Ishikawa (cell line): ENCODE results near the gene RHOV.

Experiments
- CEBPB ChIP-seq: IDR thresholded peaks from 2 replicates; pipeline ENCODE4 v1.6.1; 2012
- EP300 ChIP-seq: IDR thresholded peaks from 2 replicates; pipeline ENCODE4 v1.6.1; 2012; ENCODE audit warnings: borderline replicate concordance
- FOXM1 ChIP-seq: IDR thresholded peaks from 2 replicates; pipeline ENCODE4 v1.6.1; 2012; ENCODE audit warnings: low read depth, borderline replicate concordance
- NFIC ChIP-seq: IDR thresholded peaks from 2 replicates; pipeline ENCODE4 v1.6.1; 2012
- REST ChIP-seq: IDR thresholded peaks from 2 replicates; pipeline ENCODE4 v1.6.1; 2012; ENCODE audit warnings: low read depth, mild to moderate bottlenecking
- TEAD4 ChIP-seq: IDR thresholded peaks from 2 replicates; pipeline ENCODE4 v1.6.1; 2012

DNA sequence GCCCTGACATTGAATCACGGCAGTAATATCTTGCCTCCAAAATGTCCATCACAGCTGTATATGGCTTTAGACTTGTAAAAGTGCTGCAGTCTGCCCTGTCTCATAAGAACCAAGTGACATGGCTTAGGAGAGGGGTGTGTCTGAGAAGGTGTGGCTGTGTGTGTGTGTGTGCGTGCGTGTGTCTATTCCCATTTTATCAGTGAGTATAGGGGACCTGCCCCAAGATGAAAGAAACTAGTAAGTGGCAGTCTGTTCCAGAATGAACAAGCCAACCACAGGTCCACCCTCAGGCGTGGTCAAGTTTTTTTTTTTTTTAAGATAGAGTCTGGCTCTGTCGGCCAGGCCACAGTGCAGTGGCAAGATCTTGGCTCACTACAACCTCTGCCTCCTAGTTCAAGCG lies 5.6 kb upstream of the RHOV start:
- TF ChIP-seq FOXM1 = no peak
- no peak for TF ChIP-seq NFIC
- TF ChIP-seq EP300 = no peak
- TF ChIP-seq TEAD4 = no peak
- no peak for TF ChIP-seq REST
- no peak for TF ChIP-seq CEBPB
